Activated CD8-positive, alpha-beta memory T cell treated with anti-CD3 and anti-CD28 coated beads, Interleukin-2, amount 50 U/mL, for 24 hours (primary cell): ENCODE data around the gene LSM14B.

Experiments
- DNase-seq: peaks from one replicate; pipeline ENCODE4 v3.0.0-alpha.2; 2020; ENCODE audit errors: extremely low read depth

The LSM14B gene

GRCh38 chr20:62163485-62163865 lies 41.2 kb downstream of the LSM14B start:
- no peak for DNase-seq

DNA sequence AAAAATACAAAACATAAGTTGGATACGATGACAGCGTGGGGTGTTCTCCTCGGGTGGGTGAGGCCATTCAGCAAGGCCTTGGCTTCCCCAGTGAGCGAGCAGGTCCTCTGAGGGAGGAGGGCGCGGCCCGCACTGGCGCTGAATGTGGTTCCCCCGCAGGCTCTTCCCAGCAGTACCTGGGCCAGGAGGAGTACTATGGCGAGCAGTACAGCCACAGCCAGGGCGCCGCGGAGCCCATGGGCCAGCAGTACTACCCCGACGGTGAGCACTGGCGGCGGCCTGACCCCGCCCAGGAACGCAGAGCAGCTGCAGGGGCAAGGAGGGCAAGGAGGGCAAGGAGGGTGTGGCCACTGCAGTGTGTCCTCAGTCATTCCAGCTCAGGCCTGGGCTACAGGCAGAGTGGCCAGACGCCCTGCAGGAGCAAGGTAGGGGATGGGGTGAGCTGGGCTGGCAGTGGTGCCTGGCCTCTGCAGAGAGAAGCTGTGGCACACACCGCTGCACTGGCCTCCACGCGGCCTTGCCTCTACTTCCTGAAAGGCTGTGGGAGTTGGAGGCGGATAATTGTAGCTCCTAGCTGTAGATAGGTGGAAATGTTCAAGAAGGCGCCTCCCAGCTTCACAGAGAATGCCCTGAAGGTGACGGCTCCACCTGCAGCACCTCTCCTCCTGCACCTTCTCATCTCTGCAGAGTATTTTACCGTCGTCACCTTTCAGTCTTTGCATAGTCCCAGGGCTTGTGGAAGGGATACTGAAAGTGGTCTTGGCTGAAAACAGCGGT lies 41.9 kb downstream of the LSM14B start:
- no peak for DNase-seq

DNA sequence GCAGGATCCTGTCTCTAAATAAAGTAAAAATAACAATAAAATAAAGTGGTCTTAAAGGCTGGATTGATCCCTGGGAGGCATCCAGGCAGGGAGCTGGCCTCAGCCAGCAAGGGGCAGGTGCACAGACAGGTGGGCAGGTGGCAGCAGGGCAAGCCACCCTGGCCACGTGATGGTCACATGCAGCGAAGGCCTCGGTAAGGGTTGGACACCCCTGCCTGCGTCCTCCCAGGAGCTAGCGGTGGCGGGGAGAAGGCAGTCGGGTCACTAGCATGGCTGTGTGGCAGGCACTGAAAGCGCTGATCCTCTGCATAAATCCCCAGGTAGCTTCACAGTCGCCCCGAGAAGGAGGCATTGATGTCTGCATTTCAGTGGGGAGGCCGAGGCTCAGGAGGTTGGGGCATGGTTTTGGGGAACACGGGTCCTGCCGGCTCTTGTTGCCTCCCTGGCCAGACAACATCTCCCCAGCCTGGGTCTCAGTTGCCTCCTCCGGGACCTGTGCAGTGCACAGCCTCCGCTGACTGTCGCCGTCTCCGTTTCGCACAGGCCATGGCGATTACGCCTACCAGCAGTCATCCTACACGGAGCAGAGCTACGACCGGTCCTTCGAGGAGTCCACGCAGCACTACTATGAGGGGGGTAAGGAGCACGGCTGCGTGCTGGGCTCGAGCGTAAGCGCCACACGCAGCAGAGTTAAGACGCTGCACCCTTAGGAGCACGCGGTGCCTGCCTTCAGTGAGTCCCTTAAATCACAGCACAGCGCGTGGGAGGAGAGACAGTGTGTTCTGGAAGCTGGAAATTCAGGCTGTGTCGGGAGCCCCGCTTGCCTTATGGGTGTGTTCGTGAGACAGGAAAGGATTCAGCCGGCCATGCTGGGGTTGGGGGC lies 42.8 kb downstream of the LSM14B start:
- DNase-seq = no peak

- DNase-seq = no peak
Observed at GRCh38 chr20:62165762-62166399, 43.6 kb downstream of the LSM14B start.

DNA sequence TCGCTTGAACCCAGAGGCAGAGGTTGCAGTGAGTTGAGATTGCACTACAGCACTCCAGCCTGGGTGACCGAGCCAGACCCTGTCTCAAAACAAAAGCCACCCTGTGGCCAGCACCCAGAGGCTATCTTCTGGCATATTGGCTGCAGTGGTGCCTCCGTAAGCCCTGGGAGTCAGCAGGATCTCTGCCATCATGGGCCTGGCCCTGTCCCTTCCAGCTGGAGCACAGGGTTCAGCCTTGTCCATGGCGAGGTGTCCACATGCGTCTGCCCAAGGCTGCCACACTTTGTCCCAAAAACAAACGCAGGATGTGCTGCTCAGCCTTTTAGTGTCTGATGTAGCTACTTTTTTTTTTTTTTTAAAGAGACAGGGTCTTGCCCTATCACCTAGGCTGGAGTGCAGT lies 45.2 kb downstream of the LSM14B start:
- DNase-seq = no peak

DNA sequence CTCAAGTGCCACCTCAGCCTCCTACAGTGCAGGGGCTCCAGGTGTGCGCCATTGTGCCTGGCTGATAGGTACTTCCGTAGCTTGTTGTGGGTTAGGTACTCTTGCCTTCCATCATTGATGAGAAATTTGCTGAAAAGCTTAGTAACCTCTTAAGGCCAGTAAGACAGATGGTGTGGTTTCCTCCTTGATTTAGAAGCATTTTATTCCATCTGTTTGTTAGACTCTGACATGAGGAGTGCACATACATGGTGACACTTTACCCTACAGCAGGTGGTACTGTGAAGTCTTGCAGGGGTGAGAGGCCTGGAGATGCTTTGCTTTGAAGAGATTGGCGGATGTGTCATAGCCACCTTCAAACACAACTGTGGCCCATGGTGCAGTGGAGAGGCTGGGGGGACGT lies 45.8 kb downstream of the LSM14B start:
- no peak for DNase-seq

DNA sequence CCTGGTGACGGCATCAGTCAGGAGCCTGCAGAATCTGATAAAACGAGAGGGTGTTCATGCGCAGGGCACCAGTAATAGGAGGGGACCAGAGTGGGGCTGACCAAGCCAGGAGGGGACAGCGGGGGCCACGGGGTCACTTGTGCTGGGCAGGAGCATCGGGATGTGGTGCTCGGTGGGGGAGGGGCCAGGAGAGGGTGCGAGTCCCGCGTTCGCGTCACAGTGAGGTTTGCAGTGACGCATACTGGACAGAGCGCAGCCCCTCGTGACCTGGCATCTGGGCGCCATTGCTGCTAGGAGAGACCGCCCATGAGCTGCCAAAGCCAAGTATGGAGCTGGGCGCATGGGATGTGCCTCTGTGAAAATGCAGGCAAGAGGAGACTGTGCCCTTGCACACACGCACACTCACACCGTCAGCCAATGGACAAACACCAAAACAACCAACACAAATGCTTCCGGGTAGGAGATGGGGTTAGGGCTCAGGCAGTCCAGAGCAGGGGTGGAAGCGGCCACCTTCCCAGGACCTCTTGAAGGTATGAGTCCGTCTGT lies 46.7 kb downstream of the LSM14B start:
- DNase-seq = no peak

DNA sequence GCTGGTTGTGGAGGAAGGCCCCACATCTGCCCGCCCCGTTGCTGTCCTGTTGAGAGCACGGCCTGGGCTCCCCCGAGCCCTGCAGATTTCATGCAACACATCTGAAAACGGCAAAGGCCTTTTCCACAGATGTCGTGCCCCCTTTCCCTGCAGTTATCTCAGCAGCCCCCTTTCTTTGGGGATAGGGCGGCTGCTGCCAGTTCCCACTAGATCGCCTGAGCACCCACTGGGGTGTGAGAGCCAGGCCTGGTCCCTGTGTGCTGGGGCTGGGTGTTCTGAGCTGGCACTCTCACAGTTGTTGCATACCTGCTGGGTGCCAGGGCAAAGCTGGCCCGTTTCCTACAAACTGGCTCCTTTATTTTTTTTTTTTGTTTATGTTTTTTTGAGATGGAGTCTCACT lies 48.3 kb downstream of the LSM14B start:
- DNase-seq = no peak

DNA sequence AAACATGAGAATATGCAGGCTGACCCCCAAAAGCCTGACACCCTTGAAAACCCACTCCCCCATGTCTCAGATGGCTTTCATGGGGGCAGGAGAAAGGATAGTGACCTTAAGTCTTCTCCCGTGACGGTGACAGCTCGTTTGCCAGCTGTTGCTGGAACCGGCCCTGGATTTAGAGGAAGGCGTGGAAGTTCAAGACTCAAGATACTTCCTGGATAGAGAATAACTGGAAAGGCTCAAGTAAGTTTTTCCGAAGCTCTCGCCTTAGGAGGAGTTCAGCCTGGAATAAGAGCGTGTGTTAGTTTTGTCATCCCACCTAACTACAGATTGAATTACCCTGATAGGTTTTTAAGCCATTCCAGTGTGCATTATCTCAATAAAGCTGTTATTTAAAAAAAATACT lies 49.0 kb downstream of the LSM14B start:
- no peak for DNase-seq

DNA sequence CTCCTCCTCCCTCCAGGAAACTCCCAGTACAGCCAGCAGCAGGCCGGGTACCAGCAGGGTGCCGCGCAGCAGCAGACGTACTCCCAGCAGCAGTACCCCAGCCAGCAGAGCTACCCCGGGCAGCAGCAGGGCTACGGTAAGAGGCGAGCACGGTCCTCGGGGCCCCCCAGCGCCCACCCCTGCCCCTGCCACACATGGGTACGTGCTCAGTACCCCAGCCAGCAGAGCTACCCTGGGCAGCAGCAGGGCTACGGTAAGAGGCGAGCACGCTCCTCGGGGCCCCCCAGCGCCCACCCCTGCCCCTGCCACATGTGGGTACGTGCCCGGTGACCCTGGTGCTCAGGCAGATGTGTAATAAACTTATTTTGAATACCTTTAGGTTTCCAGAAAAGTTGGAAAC lies 50.4 kb downstream of the LSM14B start:
- no peak for DNase-seq

- no peak for DNase-seq
Observed at GRCh38 chr20:62174021-62174804, 51.9 kb downstream of the LSM14B start.

- DNase-seq = no peak
Observed at GRCh38 chr20:62174870-62175624, 52.8 kb downstream of the LSM14B start.

DNA sequence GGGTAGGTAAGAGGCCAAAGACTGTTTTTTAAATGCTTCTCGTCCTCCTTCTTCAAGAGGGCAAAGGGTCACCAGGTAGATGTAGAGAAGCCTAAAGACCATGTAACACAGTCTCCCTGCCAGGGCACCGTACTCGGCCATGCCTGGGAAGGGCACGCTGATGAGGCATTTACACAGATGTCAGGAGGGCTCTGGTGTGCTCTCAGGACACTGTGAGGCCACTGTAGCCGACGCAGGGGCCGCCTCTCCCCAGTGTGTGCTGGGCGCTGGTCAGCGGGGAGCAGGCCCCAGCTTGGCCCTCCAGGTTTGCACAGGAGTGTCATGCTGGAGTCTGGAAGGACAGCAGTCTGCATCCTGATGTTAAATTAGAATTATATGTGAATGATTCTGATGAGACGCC lies 53.4 kb downstream of the LSM14B start:
- DNase-seq = no peak

DNA sequence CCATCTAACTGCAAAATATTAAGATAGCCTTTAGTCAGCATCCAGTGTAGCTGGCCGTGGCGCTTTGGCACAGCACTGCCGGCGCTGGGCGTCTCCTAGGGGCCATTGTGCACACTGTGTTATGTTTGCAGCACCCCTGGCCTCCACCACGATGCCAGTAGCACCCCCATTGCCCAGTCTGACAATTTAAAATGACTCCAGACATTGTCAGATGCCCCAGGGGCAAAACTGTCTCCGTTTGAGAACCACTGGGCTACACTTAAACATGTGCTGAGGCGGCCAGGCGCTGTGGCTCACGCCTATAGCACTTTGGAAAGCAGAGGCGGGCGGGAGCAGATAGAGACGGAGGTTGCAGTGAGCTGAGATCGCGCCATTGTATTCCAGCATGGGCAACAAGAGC lies 54.6 kb downstream of the LSM14B start:
- DNase-seq = no peak

DNA sequence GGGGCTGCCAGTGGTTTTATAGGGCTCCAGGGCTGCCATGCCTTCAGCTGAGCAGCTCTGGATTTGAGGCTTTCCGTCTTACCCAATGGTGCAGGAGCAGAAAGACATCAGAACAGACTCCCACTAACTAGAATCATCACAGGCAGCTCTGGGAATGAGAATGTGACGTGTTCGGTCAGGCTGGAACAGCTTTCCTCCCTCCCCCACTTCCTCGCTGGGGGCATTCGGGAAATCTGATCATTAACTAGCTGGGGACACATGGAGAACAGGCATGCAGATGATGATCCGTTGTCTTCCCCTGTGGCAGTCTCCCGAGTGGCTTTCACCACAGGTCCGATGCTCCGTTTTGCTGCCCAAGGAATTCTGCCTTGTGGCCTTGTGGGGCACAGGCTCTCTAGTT lies 55.0 kb downstream of the LSM14B start:
- no peak for DNase-seq

DNA sequence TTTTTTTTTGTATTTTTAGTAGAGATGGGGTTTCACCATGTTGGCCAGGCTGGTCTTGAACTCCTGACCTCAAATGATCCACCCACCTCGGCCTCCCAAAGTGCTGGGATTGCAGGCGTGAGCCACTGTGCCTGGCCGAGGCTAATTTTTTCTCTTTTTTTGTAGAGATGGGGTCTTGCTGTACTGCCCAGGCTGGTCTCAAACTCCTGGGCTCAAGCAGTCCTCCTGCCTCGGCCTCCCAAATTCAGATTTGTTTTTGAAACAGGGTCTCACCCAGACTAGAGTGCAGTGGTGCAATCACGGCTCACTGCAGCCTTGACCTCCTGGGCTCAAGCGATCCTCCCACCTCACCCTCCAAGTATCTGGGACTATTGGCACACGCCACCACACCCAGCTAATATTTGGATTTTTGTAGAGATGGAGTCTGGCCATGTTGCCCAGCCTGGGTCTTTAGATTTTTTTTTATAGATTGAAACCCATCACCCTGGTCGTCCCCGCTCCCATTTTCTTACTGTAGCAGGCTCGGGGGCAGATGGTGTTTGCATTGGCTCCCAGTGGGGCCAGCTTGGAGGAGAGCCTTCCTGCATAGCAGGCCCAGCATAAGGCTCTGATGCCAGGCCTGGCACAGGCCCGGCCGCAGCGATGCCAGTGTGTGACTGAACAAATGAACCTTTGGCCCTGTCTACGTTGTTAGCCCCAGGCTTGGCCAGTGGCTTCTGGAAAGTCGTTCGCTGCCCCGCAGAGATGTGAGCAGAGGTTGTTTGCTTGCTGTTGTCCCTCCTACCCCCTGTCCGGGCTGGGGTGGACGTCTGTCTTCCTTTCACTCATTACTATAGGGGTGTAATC lies 56.3 kb downstream of the LSM14B start:
- DNase-seq = no peak

GRCh38 chr20:62179162-62179504 lies 56.9 kb downstream of the LSM14B start:
- DNase-seq = no peak

DNA sequence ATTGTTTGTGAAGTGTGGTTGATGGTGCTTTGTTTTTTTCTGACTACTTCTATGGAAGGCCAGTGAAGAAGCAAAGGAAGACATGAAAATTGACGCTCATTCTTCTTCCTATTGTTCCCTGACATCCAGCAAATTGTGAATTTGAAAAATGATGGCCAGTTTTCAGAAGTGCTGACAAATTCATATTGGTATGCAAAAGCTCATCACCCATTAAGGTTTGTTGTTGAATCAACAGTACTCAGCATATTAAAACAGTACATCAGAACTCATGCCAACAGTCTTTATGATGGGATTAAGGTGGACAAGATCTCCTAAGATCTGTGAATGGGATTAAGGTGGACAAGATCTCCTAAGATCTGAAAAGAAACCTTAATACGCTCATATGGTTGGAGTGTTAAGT lies 59.5 kb downstream of the LSM14B start:
- no peak for DNase-seq

DNA sequence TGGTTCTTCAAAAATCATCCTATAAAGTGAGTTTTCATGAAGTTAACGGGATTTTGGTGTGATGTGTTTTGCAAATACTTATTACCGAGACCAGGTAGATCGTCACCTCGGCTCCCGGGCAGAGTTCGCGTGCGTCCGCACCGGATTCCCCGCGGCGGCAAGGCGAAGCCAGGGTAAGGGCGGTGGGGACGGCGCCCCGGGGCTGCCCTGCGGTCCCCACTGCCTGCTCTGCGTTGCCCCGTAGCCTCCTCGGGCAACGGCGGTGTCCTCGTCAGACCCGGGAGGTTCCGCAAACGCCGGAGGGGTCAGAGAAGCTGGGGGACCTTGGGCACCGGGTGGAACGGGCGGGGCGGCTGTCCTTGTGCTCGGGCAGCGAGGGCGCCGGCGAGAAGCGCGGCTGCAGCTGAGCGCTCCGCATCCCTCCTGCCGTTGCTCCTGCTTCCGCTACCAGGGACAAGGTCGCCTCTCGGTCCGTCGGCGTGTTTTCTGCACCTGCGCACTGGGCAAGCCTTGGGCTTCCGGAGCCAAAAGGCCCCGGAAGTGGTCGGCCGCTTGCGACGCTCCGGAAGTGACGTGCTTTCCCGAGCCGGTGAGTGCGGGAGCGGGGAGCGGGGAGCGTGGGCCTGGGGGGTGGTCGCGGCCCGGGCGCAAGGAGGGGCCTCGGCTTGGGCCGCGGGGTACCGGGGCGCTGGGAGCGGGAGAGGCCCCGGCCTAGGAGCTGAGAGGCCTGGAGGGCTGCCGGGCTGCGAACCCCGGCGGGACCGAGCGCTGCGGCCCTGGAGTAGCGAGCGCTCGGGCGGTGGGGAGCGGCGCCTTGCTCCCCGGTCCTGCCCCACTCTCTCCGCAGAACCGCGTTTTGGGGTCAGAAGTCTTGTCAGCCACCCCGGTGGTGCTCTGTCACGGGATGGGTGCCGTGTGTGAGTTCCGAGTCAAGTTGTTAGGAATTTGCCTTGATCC lies 60.5 kb downstream of the LSM14B start, which contains the start of gene MTG2:
Gene MTG2 (plus strand): TSS at position 560 of the 957 bp plus-strand sequence. CDS start 10,393 bp downstream, outside the sequence.
- peak; percentile 88 for DNase-seq
